ENCODE results near the gene SEC14L2. TPM values are rescaled to one million over a fixed set of nuclear protein-coding genes. Genes with fewer than 3 reads are reported as not detected.
"Not testable (repeated sequence)": the region's sequence is repeated elsewhere in the genome, so short reads cannot be mapped to it uniquely, and the experiment has no call there.

Gene SEC14L2
- total RNA-seq, 2 donors from 2014 or later, result 11.3 to 52.8 TPM

DNA sequence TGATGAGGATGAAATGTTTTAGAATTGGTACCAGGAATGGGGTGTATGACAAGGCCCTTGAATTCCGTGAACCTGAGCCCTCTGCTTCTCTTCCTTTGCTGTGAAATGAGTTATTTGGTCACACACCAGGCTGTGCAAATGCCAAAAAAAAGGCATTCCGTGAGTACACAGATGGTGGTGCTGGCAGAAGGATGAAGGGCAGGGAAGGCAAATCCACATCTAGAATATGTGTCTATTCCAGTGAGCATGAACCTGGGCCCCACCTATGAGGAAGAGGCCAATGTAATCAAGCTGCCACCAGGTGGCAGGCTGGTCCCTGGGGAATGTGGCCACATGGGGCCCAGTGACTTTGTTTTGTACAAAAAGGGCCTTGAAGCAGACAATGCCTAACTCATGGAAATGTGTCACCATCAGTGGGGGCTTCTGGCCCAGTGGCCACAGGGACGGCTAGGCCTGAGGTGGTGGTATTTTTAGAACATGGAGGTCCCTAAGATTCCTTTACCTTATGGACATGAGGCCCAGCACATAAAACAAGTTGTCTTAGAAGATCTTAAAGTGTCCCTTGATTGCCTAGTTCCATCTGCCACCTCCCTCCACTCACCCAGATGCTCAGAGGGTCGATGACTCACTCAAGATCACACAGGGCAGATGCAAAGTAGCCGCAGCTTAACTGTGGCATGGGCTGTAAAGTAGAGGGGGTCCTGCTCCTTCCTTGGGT is 5.7 kb upstream of the SEC14L2 start:
- peak overlapping the region; percentile 11 for H3K4me3 Mint-ChIP-seq
- H3K36me3 Mint-ChIP-seq (ENCODE audit: low read depth), result no peaks in the 10 kb centered on the region
- no peaks in the 10 kb centered on the region for H3K9me3 Mint-ChIP-seq
- H3K27me3 Mint-ChIP-seq, result peaks cover 3% of the 10 kb centered on the region
- H3K27ac Mint-ChIP-seq, result peak overlapping the region; percentile 82
- ATAC-seq (replicated peaks), result peak; percentile 72
- H3K4me1 Mint-ChIP-seq, result peaks cover 13% of the 10 kb centered on the region

DNA sequence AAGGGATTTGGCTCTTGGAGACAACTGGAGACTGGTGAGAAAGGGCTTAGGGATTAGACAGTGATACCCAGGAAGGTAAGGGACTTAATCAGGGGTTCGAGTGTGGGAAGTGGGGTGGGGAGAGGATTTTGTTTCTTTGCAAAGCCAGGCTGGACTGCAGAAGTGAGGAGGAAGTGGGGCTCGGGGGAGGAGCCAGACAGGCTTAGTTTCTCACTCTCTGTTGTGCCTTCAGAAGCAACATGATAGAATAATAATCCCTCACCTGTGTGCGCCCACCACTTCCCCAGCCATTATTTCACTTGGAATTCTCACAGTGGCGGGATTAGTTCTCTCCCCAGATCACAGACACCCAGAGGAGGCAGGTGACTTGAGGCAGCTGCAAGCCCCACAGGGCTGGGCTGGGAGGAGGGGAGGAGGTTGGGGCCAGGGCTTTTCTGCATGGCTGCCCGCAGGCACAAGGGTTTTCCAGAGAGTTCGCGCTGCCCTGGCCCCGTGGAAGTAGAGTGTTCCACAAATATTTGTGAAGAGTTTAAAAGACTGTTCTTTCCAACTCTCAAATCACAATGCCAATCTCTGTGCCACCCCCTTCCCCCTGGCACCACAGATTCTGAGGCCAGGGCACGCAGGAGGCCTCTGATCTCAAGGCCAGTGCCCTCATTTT is 4.0 kb upstream of the SEC14L2 start:
- peaks cover 8% of the 10 kb centered on the region for H3K36me3 Mint-ChIP-seq (ENCODE audit: low read depth)
- no peak overlapping the region for H3K4me3 Mint-ChIP-seq
- no peaks in the 10 kb centered on the region for H3K9me3 Mint-ChIP-seq
- peaks cover 8% of the 10 kb centered on the region for H3K4me1 Mint-ChIP-seq
- peak overlapping the region; percentile 6 for H3K27ac Mint-ChIP-seq
- ATAC-seq (replicated peaks), result no peak
- H3K27me3 Mint-ChIP-seq, result no peaks in the 10 kb centered on the region

DNA sequence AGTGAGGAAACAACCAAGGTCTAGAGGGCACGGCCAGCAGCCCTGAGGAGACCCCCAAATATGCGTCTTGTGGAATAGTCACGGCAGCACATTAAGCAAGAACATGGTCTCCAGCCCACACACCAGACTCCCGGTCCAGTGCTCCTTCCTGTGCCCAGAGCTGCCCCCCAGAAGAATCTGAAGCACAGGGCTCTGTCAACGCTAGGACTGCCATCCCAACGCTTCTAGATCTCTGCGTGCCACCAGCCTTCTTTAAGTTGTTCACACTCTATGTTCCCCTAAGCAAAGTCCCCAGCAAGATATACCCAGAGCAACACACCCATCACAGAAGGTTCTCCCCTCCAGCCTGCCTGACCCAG is 3.5 kb upstream of the SEC14L2 start:
- Mint-ChIP-seq H3K36me3 (ENCODE audit: low read depth) (peaks cover 13% of the 10 kb centered on the region), H3K27me3 (no peaks in the 10 kb centered on the region), H3K4me3 (no peak overlapping the region), H3K9me3 (no peaks in the 10 kb centered on the region), H3K4me1 (peaks cover 13% of the 10 kb centered on the region), H3K27ac (peak overlapping the region; percentile 6)
- no peak for ATAC-seq (replicated peaks)

DNA sequence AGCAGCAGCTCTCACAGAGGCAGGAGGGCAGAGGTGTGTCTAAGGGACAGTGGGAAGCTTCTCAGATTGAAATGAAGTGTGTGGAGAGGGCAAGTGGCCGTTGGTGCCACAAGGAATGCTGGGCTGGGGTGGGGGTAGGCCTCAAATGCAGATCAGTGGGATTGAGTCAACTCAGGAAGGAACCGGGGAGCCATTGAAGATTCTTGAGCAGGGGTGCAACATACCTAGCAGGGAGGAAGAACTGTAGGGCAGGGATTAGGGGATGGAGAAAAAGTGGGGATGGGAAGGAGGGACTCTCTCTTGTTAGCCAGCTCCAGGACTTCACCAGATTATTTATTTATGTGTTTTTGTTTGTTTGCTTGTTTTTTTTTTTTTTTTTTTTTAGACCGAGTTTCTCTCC is 2.9 kb upstream of the SEC14L2 start:
- Mint-ChIP-seq H3K27ac (peak overlapping the region; percentile 6), H3K9me3 (no peaks in the 10 kb centered on the region)

DNA sequence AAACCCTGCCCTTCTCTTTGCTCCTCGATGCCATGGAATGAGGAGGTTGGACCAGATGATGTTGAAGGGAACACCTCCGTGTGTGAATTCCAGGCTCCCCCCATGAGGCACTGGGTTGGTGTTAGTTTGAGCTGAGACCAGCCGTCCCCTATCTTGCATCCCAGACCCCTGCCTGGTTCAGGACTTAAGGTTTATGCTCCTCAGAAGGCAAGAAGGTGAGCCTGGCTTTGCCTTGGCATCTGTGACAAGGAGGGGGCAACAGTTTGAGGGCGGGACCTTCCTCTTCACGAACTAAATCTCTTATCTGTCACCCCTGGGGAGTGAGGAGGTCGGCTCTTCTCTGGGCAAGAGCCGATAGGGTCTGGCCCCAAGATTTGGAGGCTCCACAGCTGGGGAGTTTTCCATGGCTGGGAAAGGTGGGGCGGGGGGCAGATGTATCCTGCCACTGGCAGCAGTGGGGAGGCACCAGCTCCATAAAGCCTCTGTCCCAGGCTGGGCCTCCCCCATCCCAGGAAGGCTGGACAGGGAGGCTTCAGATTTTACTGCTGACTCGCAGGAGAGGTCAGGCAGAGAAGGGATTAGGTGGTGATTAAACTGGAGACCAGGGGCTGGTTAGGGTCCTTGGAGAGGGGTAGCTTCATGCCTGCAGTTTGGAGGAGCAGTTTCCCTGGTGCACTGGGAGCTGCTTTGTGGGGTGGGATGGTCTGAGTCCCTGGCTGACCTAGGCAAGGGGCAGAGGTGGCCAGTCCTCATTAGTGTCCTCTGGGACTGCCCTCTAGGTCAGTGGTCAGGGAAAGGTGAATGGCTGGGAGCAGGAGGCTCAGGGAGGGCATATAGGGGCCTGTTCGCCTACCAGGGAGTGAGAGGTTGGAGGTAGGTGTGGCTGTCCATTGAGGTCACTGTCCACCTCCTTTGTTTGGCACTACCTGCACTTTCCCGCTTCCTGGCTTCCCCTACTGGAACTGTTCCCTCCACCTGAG is 1.1 kb downstream of the SEC14L2 start:
- Mint-ChIP-seq H3K4me3 (peak overlapping the region; percentile 90), H3K9me3 (no peaks in the 10 kb centered on the region), H3K4me1 (peaks cover 13% of the 10 kb centered on the region), H3K27ac (peak overlapping the region; percentile 76), H3K27me3 (no peaks in the 10 kb centered on the region), H3K36me3 (ENCODE audit: low read depth) (peaks cover 42% of the 10 kb centered on the region)
- no peak for ATAC-seq (replicated peaks)

More for the DNA sequence above, 2.9 kb upstream of the SEC14L2 start:
- H3K4me1 Mint-ChIP-seq, result peaks cover 19% of the 10 kb centered on the region
- ATAC-seq (replicated peaks), result no peak
- peaks cover 19% of the 10 kb centered on the region for H3K36me3 Mint-ChIP-seq (ENCODE audit: low read depth)
- no peaks in the 10 kb centered on the region for H3K27me3 Mint-ChIP-seq
- H3K4me3 Mint-ChIP-seq, result no peak overlapping the region

DNA sequence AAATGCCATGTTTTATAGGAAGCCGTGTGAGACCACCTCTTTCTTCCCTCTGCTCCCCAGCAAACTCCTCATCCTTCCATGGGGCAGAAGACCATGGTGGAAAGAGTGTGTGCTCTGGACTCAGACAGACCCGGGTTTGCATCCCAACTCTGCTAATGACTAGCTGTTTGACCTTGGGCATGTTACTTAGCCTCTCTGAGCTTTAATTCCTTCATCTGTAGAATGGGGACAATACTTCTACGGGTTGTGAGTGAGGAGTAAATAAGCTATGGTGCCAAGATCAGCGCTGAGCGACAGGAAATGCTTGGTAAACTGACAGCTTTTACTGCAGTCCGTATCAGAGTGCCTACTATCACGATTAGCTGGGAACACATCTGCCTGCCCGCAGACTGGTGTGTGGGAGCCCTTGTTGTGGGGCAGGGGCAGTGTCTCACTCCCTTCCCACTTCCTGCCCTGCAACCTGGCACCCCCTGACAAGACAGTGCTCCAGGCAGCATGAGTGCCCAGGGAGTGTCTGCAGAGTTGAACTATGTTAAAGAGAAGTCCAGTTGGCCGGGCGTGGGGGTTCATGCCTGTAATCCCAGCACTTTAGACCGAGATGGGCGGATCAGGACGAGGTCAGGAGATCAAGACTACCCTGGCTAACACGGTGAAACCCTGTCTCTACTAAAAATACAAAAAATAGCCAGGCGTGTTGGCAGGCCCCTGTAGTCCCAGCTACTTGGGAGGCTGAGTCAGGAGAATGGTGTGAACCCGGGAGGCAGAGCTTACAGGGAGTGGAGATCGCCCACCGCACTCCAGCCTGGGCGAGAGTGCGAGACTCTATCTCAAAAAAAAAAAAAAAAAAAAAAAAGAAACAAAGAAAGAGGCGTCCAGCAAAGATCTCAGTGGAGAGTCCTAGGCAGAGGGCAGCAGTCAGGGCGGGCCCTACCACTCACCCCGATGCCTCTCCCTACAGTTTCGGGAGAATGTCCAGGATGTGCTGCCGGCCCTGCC is 2.2 kb downstream of the SEC14L2 start:
- Mint-ChIP-seq H3K27ac (peak overlapping the region; percentile 76), H3K4me1 (peaks cover 13% of the 10 kb centered on the region), H3K9me3 (no peaks in the 10 kb centered on the region), H3K4me3 (peak overlapping the region; percentile 90), H3K36me3 (ENCODE audit: low read depth) (peaks cover 46% of the 10 kb centered on the region), H3K27me3 (no peaks in the 10 kb centered on the region)
- no peak for ATAC-seq (replicated peaks)

DNA sequence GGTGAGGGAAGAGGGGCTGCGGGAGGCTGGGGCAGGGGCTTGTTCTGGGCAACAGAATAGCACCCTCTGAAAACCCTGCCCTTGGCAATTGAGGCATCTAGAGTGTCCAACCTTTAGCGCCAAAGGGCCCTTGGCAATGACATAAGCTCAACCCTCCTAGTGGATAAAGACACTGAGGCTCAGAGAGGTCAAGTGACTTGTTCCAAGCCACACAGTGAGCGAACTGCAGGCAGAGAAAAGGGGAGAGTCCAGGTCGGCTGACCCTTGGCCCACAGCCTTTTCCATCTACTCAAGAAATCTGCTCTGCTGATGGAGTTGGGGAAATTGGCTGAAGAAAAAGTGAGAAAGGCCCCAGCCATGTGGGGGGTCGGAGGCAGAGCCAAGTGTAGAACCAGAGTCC is 2.9 kb downstream of the SEC14L2 start:
- peaks cover 13% of the 10 kb centered on the region for H3K4me1 Mint-ChIP-seq
- no peaks in the 10 kb centered on the region for H3K27me3 Mint-ChIP-seq
- no peak overlapping the region for H3K4me3 Mint-ChIP-seq
- H3K9me3 Mint-ChIP-seq, result no peaks in the 10 kb centered on the region
- H3K27ac Mint-ChIP-seq, result no peak overlapping the region
- H3K36me3 Mint-ChIP-seq (ENCODE audit: low read depth), result peaks cover 46% of the 10 kb centered on the region
- no peak for ATAC-seq (replicated peaks)

DNA sequence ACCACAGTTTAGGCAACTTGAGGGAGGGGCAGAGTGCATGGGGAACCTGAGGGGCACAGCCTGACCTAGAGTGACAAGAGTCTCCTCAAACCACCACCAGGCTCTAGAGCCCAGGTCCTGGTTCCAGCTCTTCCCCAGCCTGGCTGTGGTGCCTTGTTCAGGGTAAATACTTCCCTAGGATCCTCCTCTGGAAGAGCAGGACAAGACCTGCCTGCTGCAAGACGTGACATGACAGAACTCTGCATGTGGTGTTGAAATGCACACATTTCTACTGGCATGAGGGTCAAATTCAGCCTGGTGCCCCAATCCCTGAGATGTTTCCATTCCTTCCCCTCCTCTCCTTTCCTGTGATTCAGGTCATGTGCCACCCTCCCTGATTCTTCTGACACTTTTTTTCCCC is 3.3 kb downstream of the SEC14L2 start:
- ATAC-seq (replicated peaks), result no peak
- no peaks in the 10 kb centered on the region for H3K9me3 Mint-ChIP-seq
- no peak overlapping the region for H3K4me3 Mint-ChIP-seq
- H3K4me1 Mint-ChIP-seq, result peaks cover 13% of the 10 kb centered on the region
- H3K27me3 Mint-ChIP-seq, result no peaks in the 10 kb centered on the region
- H3K36me3 Mint-ChIP-seq (ENCODE audit: low read depth), result peaks cover 46% of the 10 kb centered on the region
- no peak overlapping the region for H3K27ac Mint-ChIP-seq

DNA sequence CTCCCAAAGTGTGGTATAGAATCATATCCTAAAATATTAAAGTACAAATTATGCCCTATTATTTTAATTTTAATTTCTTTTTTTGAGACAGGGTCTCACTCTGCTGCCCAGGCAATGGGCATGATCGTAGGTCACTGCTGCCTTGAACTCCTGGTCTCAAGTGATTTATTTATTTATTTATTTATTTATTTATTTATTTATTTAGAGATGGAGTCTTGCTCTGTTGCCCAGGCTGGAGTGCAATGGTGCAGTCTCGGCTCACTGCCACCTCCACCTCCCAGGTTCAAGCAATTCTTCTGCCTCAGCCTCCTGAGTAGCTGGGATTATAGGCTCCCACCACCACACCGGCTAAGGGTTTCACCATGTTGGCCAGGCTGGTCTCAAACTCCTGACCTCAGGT is 4.2 kb downstream of the SEC14L2 start:
- H3K36me3 Mint-ChIP-seq (ENCODE audit: low read depth), result peaks cover 54% of the 10 kb centered on the region
- not testable (repeated sequence) for ATAC-seq (replicated peaks); H3K4me3 Mint-ChIP-seq; H3K27ac Mint-ChIP-seq; H3K27me3 Mint-ChIP-seq; H3K9me3 Mint-ChIP-seq
- H3K4me1 Mint-ChIP-seq, result peaks cover 13% of the 10 kb centered on the region

DNA sequence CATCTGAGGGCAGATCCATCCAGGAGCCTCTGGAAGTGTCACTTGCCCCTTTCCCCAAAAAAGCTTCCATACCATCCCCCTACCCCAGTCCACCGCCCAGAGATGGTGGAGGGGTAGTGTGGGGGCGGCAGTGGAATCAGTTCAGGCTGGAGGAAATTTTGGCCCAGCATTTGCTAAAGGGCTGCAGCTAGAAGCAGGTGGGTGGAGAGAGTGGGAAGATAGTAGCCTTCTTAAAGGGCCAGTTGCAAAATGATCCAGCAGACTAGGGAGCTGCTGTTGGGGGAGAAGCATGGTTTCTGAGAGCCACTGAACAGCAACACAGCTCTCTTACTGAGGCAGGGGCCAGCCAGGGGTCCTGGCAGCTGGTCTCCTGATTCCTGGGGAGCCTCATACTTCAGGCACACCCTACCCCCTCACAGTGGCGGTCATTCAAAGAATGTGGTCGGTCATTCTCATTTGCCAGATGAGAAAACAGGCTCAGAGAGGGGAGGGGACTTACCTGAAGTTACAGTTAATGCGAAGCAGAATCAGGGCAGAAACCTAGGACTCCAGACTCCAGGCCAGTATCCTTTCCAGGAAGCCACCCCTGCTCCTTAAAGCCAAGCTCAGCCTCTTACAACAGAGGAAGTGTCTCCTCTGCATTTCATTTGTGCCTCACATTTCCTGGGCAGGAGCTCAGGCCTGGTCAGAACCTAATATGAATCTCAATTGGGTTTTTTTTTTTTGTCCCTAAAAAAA is 5.4 kb downstream of the SEC14L2 start:
- peaks cover 60% of the 10 kb centered on the region for H3K36me3 Mint-ChIP-seq (ENCODE audit: low read depth)
- H3K4me1 Mint-ChIP-seq, result peaks cover 13% of the 10 kb centered on the region
- ATAC-seq (replicated peaks), result no peak
- peak overlapping the region; percentile 65 for H3K27ac Mint-ChIP-seq
- H3K27me3 Mint-ChIP-seq, result no peaks in the 10 kb centered on the region
- no peaks in the 10 kb centered on the region for H3K9me3 Mint-ChIP-seq
- H3K4me3 Mint-ChIP-seq, result no peak overlapping the region

DNA sequence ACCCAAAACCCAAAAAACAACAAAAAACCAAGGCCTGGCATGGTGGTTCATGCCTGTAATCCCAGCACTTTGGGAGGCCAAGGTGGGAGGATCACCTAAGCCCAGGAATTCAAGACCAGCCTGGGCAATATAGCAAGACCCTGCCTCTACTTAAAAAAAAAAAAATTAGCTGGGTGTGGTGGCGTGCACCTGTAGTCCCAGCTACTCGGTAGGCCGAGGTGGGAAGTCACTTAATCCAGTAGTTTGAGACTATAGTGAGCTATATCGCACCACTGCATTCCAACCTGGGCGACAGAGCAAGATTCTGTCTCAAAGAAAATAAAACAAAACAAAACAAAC is 5.9 kb downstream of the SEC14L2 start:
- ATAC-seq (replicated peaks); H3K27ac Mint-ChIP-seq: not testable (repeated sequence)

DNA sequence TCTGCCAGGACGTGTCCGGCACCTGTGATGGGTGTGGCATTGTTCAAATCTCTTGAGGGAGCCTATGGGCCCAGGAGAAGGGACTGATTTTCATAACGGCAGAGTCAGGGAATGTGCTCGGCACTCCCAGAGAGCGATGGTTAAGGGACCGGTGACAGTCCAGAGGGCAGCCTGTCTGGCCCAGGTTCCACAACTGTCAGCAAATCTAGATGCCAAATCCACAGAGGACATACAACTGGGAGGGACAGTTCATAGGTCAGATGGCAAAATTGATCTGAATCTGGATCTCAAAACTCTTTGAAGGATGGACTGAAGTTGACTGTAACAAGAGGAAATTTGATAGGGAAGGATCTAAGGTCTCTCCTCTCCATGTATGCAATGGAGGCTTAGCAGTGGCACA is 7.5 kb downstream of the SEC14L2 start:
- H3K27me3 Mint-ChIP-seq, result no peaks in the 10 kb centered on the region
- H3K36me3 Mint-ChIP-seq (ENCODE audit: low read depth), result peaks cover 59% of the 10 kb centered on the region
- no peak overlapping the region for H3K4me3 Mint-ChIP-seq
- no peak for ATAC-seq (replicated peaks)
- H3K9me3 Mint-ChIP-seq, result no peaks in the 10 kb centered on the region
- H3K4me1 Mint-ChIP-seq, result no peaks in the 10 kb centered on the region
- peak overlapping the region; percentile 13 for H3K27ac Mint-ChIP-seq

More for the DNA sequence above, 5.9 kb downstream of the SEC14L2 start:
- H3K27me3 Mint-ChIP-seq, H3K4me3 Mint-ChIP-seq, H3K9me3 Mint-ChIP-seq: not testable (repeated sequence)
- Mint-ChIP-seq H3K4me1 (peaks cover 13% of the 10 kb centered on the region), H3K36me3 (ENCODE audit: low read depth) (peaks cover 60% of the 10 kb centered on the region)

DNA sequence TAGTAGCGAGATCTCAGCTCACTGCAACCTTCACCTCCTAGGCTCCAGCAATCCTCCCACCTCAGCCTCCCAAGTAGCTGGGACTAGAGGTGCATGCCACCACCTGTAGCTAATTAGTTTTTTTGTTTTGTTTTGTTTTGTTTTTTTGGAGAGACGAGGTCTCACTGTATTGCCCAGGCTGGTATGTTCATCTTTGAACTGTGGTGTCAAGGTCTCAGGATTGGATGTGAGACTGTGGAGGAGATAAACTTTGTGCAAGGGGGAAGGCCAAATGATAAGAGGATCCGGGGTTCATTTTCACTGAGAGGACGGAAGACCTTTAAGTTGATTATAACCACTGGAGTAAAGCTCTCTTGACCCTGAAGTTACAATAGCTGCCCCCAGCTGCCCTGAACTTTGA is 8.9 kb downstream of the SEC14L2 start:
- Mint-ChIP-seq H3K27ac (no peak overlapping the region), H3K36me3 (ENCODE audit: low read depth) (peaks cover 65% of the 10 kb centered on the region), H3K9me3 (no peaks in the 10 kb centered on the region), H3K4me3 (no peak overlapping the region), H3K27me3 (no peaks in the 10 kb centered on the region), H3K4me1 (no peaks in the 10 kb centered on the region)
- ATAC-seq (replicated peaks), result no peak

Measured in activated T-helper 17 cell treated with anti-CD3 and anti-CD28 coated beads, Interleukin-2, amount 50 U/mL, for 72 hours (primary cell).